Panc1 (cell line): ENCODE measurements around the gene NNAT. TPM values are rescaled to one million over a fixed set of nuclear protein-coding genes. Genes with fewer than 3 reads are reported as not detected.

Source experiments
- ATAC-seq: fragments of 200-7000 bp; cut with Tn5 transposase; 2 replicates; pipeline ENCODE4 v1.9.1; 2020; ENCODE audit warnings: mild to moderate bottlenecking, moderate library complexity
- BruUV-seq: library from RNA; stranded (reverse); fragments of 400-500 nt; replicated peaks from 2 replicates; lab custom pipeline; 2021; lab: Mats Ljungman, UMichigan
- CTCF ChIA-PET: fragments of 300-600 bp; sonication (Branson Sonifier 250); formaldehyde crosslinking; loops from one replicate; lab custom pipeline; 2022; ENCODE audit warnings: antibody characterized with exemption; lab: Charles Lee
- POLR2A ChIA-PET: fragments of 300-600 bp; sonication (Branson Sonifier 250); formaldehyde crosslinking; loops from one replicate; lab custom pipeline; 2022; ENCODE audit warnings: antibody characterized with exemption; lab: Charles Lee
- DNase-seq: peaks from one replicate; pipeline ENCODE4 v3.0.0-alpha.2; 2010; ENCODE audit warnings: low read depth, low spot score
- H3K27ac ChIP-seq: 2 replicates; pipeline ENCODE4 v1.5.1; 2011; ENCODE audit warnings: mild to moderate bottlenecking, low read length, inconsistent platforms
- H3K27me3 ChIP-seq: fragments of 200-500 bp; sonication (Bioruptor generic); 2 replicates; pipeline ENCODE4 v1.6.0; 2014; ENCODE audit warnings: low read length, inconsistent platforms; ENCODE audit not compliant: control insufficient read depth, insufficient read depth
- H3K36me3 ChIP-seq: fragments of 200-500 bp; sonication (Bioruptor generic); 2 replicates; pipeline ENCODE4 v1.5.1; 2014; ENCODE audit warnings: inconsistent platforms, mild to moderate bottlenecking, low read length, moderate library complexity; ENCODE audit not compliant: control insufficient read depth, insufficient read depth
- H3K4me1 ChIP-seq: 2 replicates; pipeline ENCODE4 v1.5.1; 2011; ENCODE audit warnings: inconsistent platforms, mild to moderate bottlenecking, low read length, moderate library complexity; ENCODE audit not compliant: control insufficient read depth, insufficient read depth
- H3K4me3 ChIP-seq, 2 experiments: 2 replicates each; pipeline ENCODE4 v1.5.1; 2011 to 2012; ENCODE audit warnings: low read depth in 2 of 2, low read length in 2 of 2, mild to moderate bottlenecking in 2 of 2, inconsistent platforms in 1 of 2, moderate library complexity in 1 of 2
- H3K9me3 ChIP-seq: fragments of 200-500 bp; sonication (Bioruptor generic); 2 replicates; pipeline ENCODE4 v1.5.1; 2014; ENCODE audit warnings: low read depth, mild to moderate bottlenecking, inconsistent platforms, low read length, moderate library complexity; ENCODE audit not compliant: control insufficient read depth, insufficient read depth
- POLR2AphosphoS5 ChIP-seq: IDR thresholded peaks from 2 replicates; pipeline ENCODE4 v1.6.1; 2012; ENCODE audit warnings: mild to moderate bottlenecking, low read depth, low read length, moderate library complexity
- SIN3A ChIP-seq: IDR thresholded peaks from 2 replicates; pipeline ENCODE4 v1.6.1; 2012; ENCODE audit warnings: low read depth, mild to moderate bottlenecking, low read length, moderate library complexity, borderline replicate concordance; ENCODE audit not compliant: insufficient read depth
- TCF7L2 ChIP-seq: IDR thresholded peaks from 2 replicates; pipeline ENCODE4 v1.6.1; 2011; ENCODE audit warnings: mild to moderate bottlenecking, low read depth, low read length, inconsistent platforms
- in situ Hi-C: cut with HindIII; loops from 2 replicates; pipeline ENCODE4 v1.10.0; 2016; ENCODE audit warnings: low sequenced_read_pairs, low pct_unique_long_range_greater_than_20kb
- intact Hi-C: fragments of 100-400 bp; cut with micrococcal nuclease; formaldehyde crosslinking; loops from one replicate; pipeline ENCODE4 v1.10.0; 2022; ENCODE audit not compliant: unreplicated experiment
- total RNA-seq: library from RNA; stranded (reverse); gene quantifications from one replicate; pipeline ENCODE4 v1.2.1, GENCODE V29; 2021; ENCODE audit not compliant: unreplicated experiment
- TF ChIP-seq, protein P1 (sequence below), 2 experiments: IDR thresholded peaks; 2 replicates each; pipeline ENCODE4 v1.6.1; 2011 to 2012; ENCODE audit warnings: low read depth in 2 of 2, control low read depth in 1 of 2, low read length in 1 of 2, mild to moderate bottlenecking in 1 of 2, moderate library complexity in 1 of 2; ENCODE audit not compliant: insufficient read depth in 1 of 2
- TF ChIP-seq, protein P2 (sequence below): fragments of 450-650 bp; IDR thresholded peaks from 2 replicates; pipeline ENCODE4 v1.5.1; 2017; ENCODE audit warnings: mild to moderate bottlenecking

The NNAT gene
- total RNA-seq, 1 experiment from 2014 or later: not detected

DNA sequence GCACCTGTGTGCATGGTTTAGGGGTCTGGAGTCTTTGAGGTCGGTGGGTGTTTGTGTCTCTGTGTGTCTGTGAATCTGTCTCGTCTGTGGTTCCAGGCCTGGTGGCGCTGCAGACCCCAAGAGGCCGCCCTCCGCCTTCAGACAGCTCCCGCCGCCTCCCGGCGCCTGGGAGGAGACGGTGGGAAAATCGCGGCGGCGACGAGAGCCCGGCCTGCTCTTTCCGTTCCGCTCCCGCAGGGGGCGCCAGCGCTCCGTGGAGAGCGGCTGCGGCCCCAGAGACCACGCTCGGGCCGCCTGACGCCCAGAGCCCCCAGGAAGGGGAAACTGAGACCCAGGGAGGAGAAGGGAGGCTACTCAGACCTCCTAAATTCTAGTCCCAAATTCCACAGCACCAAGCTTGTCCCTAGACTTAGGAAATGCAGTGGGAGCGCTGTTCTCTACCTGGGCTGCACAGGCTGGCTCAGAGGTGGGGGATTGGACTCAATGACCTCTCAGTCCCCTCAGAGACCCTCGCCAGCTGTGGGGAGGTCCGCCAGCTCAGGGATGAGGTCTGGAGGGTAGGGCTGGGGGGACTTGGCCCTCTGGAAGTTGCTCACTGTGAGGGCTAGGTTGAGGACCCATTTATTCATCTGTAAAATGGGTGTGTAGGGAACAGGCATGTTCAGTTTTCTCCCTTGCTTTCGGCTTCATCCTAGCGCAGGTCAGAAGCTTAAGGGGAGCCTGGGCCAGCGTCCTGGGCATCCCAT lies 43.5 kb downstream of the NNAT start:
- POLR2A ChIA-PET: no interaction called here
- CTCF ChIA-PET: interaction anchor here (0.6 to 1.0 kb wide), 4 partner anchors 11 to 429 kb away, joined by 3 read pairs; no protein-coding TSS in a partner anchor
- no peaks in the 10 kb centered on the region for H3K36me3 ChIP-seq
- H3K27ac ChIP-seq: no peak overlapping the region
- intact Hi-C loops (loop anchor here (10.0 kb wide), 1 partner anchor 350 kb away; no protein-coding TSS in a partner anchor), in situ Hi-C loops (no loop called here)
- peaks cover 9% of the 10 kb centered on the region for H3K27me3 ChIP-seq
- TF ChIP-seq POLR2AphosphoS5: no peak
- TF ChIP-seq SIN3A: no peak
- TF ChIP-seq, protein P1, sequence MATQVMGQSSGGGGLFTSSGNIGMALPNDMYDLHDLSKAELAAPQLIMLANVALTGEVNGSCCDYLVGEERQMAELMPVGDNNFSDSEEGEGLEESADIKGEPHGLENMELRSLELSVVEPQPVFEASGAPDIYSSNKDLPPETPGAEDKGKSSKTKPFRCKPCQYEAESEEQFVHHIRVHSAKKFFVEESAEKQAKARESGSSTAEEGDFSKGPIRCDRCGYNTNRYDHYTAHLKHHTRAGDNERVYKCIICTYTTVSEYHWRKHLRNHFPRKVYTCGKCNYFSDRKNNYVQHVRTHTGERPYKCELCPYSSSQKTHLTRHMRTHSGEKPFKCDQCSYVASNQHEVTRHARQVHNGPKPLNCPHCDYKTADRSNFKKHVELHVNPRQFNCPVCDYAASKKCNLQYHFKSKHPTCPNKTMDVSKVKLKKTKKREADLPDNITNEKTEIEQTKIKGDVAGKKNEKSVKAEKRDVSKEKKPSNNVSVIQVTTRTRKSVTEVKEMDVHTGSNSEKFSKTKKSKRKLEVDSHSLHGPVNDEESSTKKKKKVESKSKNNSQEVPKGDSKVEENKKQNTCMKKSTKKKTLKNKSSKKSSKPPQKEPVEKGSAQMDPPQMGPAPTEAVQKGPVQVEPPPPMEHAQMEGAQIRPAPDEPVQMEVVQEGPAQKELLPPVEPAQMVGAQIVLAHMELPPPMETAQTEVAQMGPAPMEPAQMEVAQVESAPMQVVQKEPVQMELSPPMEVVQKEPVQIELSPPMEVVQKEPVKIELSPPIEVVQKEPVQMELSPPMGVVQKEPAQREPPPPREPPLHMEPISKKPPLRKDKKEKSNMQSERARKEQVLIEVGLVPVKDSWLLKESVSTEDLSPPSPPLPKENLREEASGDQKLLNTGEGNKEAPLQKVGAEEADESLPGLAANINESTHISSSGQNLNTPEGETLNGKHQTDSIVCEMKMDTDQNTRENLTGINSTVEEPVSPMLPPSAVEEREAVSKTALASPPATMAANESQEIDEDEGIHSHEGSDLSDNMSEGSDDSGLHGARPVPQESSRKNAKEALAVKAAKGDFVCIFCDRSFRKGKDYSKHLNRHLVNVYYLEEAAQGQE (IDR thresholded peaks at IDR 0.05; ENCODE audit: insufficient read depth in 1 of 2, low read depth in 2 of 2, low read length in 1 of 2): no peak
- no peak for TF ChIP-seq TCF7L2
- TF ChIP-seq, protein P2, sequence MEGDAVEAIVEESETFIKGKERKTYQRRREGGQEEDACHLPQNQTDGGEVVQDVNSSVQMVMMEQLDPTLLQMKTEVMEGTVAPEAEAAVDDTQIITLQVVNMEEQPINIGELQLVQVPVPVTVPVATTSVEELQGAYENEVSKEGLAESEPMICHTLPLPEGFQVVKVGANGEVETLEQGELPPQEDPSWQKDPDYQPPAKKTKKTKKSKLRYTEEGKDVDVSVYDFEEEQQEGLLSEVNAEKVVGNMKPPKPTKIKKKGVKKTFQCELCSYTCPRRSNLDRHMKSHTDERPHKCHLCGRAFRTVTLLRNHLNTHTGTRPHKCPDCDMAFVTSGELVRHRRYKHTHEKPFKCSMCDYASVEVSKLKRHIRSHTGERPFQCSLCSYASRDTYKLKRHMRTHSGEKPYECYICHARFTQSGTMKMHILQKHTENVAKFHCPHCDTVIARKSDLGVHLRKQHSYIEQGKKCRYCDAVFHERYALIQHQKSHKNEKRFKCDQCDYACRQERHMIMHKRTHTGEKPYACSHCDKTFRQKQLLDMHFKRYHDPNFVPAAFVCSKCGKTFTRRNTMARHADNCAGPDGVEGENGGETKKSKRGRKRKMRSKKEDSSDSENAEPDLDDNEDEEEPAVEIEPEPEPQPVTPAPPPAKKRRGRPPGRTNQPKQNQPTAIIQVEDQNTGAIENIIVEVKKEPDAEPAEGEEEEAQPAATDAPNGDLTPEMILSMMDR: peak; percentile 98
- H3K4me3 ChIP-seq: no peak overlapping the region
- DNase-seq: no peak
- no peaks in the 10 kb centered on the region; the same call in 1 of the 2 replicates for H3K4me1 ChIP-seq
- peak; percentile 85 for ATAC-seq
- no peaks in the 10 kb centered on the region for H3K9me3 ChIP-seq
- BruUV-seq: no TSS peak

DNA sequence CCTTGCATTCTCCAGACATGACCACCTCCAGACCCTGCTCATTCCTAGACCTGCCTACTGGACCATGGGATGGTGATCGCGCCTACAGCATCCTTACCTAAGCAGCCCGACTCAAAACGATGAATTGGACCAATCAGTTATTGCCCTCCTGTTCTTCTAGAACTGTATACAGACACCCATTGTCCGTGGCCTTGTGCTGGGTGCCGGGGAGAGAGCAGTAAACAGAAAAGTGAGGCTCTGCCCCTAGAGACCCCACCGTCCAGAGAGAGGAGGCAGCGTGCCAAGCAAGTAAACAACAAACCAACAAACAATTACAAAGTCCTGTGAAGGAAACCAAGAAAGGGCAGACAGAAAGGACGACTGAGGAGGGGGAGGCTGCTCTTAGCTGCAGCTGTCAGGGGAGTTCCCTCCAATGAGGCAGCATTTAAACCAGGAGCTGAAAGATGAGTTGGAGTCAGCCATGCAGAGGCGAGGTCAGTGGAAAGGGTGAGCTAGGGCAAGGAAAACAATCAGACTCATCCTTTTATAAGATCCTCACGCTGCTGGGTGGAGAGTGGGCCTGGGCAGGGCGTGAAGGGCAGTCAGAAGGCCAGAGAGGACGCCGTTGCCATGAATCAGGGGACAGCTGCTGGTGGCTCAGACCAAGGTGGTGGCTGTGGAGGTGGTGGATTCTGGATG lies 44.2 kb downstream of the NNAT start:
- in situ Hi-C loops (no loop called here), intact Hi-C loops (loop anchor here (10.0 kb wide), 1 partner anchor 350 kb away; no protein-coding TSS in a partner anchor)
- POLR2A ChIA-PET: no interaction called here
- Histone ChIP-seq H3K9me3 (no peaks in the 10 kb centered on the region), H3K4me1 (no peaks in the 10 kb centered on the region; the same call in 1 of the 2 replicates), H3K27me3 (peaks cover 14% of the 10 kb centered on the region), H3K27ac (no peak overlapping the region), H3K36me3 (no peaks in the 10 kb centered on the region), H3K4me3 (no peak overlapping the region)
- CTCF ChIA-PET: no interaction called here
- ATAC-seq (peak; percentile 11; the same call in 1 of the 2 replicates), DNase-seq (no peak)
- TF ChIP-seq POLR2AphosphoS5: no peak
- no peak for TF ChIP-seq TCF7L2
- no peak for TF ChIP-seq SIN3A
- TF ChIP-seq, protein P2: no peak
- TF ChIP-seq, protein P1 (IDR thresholded peaks at IDR 0.05; ENCODE audit: insufficient read depth in 1 of 2, low read depth in 2 of 2, low read length in 1 of 2): no peak
- no TSS peak for BruUV-seq
